Fibroblast of lung (primary cell): ENCODE results near the gene RAPGEF4.

Source experiments
- CTCF ChIP-seq, 2 donors: IDR thresholded peaks in 1 of 2; conservative IDR thresholded peaks in 1 of 2; 1 replicate in 1 of 2; 2 replicates in 1 of 2; pipeline ENCODE4 v1.5.1; 2011 to 2012; ENCODE audit warnings: low read length in 2 of 2, control low read depth in 1 of 2, inconsistent platforms in 1 of 2, low read depth in 1 of 2, mild to moderate bottlenecking in 1 of 2
- EZH2 ChIP-seq: IDR thresholded peaks from 2 replicates; pipeline ENCODE4 v1.5.1; 2012; ENCODE audit warnings: low read length, control low read depth, mild to moderate bottlenecking; ENCODE audit errors: missing control alignments

- TF ChIP-seq CTCF (conservative IDR thresholded peaks at IDR 0.05 in 1 of 2, IDR thresholded peaks at IDR 0.05 in 1 of 2; ENCODE audit: low read depth in 1 of 2, low read length in 2 of 2) = peak; percentile 67 to 88
- no peak for TF ChIP-seq EZH2
Observed at GRCh38 chr2:172864182-172864581, 128.5 kb downstream of the RAPGEF4 start.
